Daoy (cell line): Measurements from ENCODE around the gene USF3. TPM values are rescaled to one million over a fixed set of nuclear protein-coding genes. Genes with fewer than 3 reads are reported as not detected.
"Not testable (repeated sequence)": the region's sequence is repeated elsewhere in the genome, so short reads cannot be mapped to it uniquely, and the experiment has no call there.

Experiments used
- DNase-seq: peaks from one replicate; pipeline ENCODE4 v3.0.0-alpha.2; 2015; ENCODE audit warnings: low read depth
- total RNA-seq: library from RNA; depleted of rRNA; stranded (reverse); fragments of >200 nt; shearing (Covaris generic); gene quantifications from 2 replicates; pipeline ENCODE4 v1.2.3, GENCODE V29; 2014

USF3 gene
- total RNA-seq, 1 experiment from 2014 or later, result 7.7 TPM

DNA sequence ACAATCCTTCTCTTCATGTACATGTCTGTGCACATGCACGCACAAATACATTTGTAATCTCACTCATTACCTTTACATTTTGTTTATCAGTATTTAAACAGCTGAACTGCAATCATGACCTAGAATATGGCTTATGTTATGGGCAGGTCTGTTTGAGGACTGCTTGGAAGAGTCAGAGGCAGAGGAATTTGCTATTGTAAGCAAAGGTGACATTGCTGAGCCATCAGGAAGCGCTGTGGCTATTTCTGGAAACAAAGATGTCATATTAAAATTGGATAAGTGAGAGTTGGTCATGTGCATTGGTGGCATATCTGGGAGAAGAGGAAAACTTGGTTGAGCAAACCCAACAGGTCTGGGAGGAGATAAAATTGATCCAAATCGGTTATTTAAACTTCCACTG, 41.6 kb downstream of the USF3 start:
- no peak for DNase-seq

DNA sequence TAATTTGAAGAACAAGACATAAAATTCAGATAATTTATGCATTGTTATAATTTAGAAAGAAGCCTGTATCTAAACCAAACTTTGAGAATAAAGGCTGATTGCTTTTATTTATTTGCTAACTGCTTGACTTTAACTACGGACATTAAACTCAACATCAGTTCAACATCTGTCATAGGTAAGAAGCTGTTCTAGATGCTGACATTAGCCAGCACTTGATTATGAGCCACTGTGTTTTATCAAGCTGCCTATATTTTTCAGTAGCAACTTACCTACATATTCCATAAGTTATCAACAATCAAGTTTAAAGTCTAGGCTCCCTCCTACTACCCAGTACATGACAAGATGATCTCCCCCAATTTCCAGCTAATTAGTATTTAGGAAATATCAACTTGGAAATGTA, 42.1 kb downstream of the USF3 start:
- no peak for DNase-seq

DNA sequence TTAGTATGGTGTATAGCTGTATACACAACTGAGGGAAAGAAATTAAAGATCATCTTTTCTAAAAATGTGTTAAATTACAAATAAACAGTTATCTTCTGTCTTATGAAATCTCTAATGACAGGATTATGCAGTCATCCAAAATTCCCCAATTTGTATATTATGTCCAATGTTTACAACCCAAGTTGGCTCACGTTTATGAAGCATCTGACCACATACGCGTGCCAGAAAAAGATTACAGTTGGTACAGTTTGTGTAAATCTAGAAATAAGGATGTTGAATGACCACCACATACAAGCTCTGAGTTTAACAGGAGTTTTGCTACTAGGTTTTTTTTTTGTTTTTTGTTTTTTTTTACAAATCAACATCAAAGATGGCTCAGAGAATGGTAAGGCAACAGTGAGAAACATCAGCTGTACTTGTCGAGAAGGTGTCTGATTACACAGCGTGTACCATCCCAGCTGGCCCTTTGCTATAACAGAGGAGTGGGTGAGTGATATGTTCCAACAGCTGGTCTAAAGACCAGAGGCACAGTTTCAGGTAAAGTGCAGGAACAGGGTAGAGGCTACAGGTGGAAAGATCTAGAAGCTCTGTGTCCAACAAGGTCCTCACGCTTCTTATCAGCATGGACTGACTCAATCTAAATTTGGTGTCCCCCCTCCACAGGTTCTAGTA, 47.1 kb downstream of the USF3 start:
- no peak for DNase-seq

DNA sequence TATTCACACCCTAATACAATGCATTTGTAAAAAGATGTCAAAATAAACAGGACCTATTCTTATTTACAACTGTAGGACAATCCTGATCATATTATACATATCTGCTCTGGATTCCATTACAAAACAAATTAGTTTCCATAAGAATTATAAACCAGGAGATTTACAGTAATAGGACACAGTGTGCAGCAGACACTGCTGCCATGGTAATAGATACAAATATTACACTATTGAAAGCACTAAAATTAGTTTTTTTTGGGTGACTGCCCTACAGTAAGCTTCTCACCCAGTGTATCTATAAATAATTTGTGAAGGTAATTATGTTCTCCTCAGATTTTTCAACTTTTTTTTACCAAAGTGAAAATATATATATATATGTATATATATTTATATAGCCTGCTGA, 47.9 kb downstream of the USF3 start:
- DNase-seq, result no peak

DNA sequence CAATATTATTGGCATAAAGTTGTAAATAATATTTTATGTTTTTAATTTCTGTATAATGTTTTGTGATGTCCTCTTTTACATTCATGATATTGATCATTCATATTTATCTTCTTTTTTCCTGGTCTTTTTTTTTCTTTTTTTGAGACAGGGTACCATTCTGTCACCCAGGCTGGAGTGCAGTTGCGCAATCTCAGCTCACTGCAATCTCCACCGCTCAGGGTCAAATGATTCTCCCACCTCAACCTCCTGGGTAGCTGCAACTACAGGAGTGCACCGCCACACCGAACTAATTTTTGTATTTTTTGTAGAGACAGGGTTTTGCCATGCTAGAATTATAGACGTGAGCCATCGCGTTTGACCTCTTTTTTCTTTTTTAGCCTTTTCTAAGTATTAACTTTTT, 52.9 kb downstream of the USF3 start:
- no peak for DNase-seq

DNA sequence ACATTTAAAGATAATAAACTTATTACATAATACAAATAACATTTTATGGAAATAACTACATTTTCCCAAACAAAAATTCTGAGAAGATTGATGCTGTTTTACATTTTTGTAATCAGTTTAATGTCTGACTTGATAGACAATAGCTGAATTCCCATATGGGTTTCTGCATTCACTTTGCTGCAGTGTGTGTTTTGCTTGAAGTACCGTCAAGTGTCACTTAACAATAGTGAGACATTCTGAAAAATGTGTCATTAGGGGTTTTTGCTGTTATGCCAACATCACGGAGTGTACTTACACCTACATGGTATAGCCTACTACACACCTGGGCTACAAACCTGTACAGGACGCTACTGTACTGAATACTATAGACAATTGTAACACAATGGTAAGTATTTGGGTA, 57.5 kb downstream of the USF3 start:
- DNase-seq, result no peak

DNA sequence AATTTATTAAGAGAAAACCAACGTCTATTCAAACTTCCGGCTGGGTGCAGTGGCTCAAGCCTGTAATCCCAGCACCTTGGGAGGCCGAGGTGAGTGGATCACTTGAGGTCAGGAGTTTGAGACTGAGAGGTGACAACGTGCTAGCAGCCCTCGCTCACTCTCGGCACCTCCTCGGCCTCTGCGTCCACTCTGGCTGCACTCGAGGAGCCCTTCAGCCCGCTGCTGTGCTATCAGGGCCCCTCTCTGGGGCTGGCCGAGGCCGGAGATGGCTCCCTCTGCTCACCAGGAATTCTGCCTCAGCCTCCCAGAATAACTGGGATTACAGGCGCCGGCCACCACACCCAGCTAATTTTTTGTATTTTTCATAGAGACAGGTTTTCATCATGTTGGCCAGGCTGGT, 58.7 kb downstream of the USF3 start:
- DNase-seq, result no peak

DNA sequence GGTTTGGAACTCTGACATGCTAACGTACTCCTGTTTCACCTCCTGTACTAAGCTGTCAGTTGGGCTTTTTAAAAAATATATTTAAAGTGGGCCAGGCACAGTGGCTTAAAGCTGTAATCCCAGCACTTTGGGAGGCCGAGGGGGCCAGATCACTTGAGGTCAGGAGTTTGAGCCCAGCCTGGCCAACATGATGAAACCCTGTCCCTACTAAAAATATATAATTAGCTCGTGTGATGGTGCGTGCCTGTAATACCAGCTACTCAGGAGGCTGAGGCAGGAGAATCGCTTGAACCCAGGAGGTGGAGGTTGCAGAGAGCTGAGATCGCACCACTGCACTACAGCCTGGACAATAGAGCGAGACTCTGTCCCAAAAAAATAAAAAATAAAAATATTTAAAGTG, 60.4 kb downstream of the USF3 start:
- DNase-seq, result not testable (repeated sequence)

DNA sequence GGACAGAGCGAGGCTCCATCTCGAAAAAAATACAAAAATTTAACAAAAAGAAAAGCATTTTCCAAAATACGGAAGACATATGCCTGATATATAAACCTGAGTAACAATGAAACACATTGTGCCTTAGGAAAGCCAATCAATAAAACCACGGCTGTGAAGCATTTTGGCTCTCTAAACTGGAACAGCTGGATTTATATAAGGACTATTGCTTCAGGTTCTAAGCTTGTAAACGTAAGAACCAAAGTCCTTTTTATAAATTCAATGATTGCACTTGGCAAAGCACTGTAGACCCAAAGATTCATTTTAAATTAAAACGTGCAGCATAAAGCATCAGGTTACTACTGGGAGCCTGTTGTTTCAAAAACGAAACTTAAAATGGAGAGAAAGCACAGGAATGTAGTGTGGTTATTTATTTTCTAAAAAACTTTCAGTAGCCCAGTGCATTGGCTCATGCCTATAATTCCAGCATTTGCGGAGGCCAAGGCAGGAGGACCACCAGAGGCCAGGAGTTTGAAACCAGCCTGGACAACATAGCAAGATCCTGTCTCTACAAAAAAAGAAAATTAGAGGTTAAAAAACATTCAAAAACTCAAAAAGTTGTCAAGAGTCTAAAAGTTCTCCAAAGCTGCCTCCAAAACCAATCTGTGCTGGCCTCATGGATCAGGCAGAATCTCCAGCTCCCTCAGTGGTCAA, 61.5 kb downstream of the USF3 start:
- no peak for DNase-seq

DNA sequence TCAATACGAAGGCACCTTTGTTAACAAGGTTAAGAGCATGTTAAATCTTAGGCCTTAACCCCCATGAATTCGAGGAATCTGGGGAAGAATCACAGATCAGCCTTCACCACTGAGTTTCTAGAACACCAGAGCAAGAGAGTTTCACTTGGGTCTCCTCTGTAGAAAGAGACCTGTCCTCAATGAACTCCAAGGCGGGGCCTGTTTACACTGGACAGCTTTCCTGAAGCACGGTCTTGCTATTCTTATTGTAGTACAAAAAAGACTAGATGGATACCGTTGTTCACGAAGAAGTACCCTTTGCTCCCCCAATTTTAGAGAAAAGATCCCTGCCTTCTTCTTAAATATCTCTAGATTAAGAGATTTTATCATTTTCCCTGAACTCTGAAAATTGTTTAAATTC, 64.9 kb downstream of the USF3 start:
- DNase-seq, result no peak

DNA sequence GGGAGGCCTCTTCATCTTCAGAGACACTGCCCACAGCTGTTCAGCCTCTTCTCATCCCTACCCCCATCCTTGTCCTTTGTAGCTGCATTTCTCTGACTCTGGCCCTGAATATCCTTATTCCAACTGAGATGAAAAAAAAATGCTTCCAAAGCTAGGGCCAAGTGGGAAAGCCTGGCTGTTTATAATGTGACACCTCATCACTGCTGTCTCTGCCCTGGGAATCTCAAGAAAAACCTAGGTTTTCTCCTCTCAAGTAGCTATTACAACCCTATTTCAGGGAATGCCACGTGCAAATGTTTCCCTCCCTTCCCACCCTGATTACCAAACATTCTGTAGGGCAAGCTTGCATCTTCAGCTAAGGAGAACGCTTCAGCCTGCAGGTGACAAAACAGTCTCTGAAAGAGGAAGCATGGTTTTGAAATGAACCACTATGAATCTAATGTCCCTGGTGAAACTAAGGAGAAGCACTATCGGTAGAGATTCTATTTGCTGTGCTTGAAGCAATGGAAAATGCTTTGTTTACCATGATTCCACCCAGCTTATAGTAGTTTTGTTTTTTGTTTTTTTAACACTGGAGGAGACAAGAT, 65.4 kb downstream of the USF3 start:
- no peak for DNase-seq

DNA sequence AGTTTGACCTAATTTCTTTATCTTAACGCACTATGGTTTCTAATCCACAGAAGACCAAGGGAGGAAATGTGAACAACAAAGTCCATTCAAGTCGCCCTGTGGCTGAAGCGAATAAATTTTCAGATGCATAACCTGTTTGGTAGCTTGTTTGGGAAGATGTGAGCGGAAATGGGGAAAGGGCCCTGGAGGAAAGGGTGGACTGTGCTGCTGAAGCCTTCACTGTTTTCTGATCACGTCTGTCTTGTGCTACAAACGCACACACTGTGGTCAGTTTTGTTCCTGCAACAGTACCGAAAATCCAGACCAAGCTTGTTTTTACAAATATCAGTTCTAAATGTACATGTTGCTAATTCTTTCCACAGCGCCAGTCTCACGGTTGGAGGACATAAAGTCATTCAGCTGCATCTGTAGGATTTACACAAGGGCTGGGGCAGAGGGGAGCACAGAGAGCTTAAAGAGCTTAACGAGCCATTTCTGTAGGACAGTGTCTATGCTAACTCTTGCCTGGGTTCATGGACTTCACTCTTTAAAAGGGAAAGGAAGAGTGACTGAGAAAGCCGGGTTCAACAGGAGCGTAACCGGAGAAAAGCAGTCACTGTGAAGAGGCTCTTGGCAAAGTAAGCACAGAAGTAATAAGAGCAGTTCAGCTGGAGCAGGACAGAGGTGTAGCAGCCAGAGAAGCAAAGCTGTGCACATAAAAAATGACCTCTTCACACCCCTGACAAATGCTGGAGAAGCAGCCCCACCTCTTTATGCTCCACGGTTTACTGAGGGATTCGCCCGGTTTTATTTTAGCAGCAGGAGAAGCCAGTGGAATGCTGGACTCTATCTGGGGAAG, 66.6 kb downstream of the USF3 start:
- DNase-seq, result no peak

DNA sequence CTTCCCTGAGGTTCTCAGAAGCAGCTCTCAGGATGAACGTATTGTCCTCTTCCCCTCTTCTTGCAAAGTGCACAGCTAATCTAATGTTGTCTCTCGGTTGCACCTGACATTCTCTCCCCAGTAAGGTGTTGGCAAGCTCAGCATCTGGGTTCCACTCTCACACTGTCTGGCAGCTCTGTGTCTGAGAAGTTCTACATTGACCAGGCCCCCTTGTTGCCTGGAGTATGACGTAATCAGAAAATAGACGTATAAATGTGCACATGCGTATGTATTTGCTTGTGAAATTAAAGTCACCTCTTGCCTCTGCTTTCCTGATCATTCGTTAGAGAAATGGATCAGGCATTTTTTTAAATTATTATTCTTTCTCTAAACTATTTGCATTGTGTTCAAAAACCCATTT, 67.7 kb downstream of the USF3 start:
- no peak for DNase-seq

DNA sequence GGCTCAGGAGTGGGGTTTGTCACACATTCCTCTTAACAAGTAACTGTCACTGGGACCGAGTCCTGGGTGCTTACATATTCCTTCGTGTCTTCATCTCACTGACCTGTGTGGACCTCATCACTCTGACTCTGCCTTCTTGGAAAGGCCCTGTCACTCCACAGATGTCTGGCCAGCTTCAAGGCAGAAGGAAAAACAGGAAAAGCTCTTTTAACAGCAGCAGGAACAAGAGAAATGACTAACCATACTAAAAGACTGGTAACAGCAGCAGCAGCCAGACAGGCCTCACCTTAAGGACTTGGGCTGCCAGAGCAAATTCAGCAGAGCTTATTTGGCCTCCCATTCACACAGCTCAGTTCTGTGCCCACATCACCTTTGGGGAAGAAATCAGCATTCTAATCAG, 68.1 kb downstream of the USF3 start:
- no peak for DNase-seq

DNA sequence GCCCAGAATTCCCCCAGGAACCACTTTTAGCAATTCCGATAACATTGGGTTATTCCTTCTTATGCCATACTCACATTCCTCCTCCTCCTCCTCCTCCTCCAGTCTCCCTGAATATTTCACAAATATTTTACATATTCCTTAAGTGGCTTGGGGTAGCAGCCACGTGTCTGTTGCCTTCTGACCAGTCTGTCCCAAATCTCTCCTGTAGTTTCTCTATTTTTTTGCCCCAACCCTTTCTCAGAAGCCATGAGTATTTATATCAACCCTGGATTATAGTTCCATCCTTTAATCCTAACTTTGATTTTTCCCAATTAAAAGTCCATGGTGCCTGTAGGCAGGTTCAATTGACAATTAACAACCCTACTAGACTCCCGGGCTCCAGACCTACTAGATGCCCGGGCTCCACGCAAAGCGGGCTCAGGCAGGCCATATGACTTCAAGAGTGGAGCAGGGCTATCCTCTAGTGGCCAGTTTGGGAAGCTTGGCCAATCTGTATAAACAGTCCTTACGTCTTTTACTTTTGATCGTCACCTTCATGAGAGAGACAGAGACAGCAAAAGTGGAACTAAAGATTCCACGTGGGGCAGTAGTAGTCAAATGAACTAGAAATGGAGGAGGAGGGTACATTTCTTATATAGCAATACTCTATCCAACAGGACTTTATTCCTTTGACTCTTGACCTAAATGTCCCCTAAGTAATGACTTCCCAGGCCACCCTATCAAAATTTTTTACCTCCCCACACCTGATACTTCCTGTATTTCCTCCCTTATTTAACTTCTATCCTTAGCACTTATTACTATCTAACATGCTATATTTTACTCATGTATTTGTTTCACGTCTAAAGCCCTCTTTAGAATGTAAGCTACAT, 69.7 kb downstream of the USF3 start:
- peak; percentile 69 for DNase-seq

DNA sequence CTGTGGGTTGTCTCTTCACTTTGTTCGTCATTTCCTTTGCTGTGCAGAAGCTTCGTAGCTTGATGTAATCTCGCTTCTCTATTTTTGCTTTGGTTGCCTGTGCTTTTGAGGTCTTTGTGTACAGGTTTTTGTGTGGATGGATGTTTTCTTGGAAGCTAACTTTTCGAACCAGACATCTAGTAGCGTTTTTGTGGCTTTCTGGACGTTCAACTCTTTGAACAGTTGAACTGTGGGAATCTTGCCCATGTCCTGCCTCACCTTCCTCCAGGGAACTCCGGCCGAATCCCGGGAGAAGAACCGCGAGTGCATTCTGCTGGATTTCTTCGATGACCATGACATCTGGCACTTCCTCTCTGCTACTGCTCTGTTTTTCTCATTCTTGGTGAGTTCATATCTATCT, 70.6 kb downstream of the USF3 start:
- no peak for DNase-seq

DNA sequence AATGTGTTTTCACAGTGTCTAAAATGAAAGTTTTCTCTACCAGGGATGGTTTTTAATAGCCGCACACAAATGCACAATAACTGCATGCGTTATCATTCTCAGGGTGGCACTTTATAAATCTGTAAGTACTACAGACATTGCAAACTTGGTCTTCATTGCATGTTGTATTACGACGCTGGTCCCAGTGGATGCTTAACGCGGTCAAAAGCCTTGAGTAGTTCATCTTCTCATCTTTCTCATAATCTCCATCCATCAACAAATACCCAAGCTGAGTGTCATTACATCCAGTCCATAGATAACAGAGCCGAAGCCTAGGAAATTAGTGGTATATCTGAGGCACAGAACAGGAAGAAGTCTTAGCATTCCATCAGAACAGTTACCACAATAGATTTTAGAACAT, 72.6 kb downstream of the USF3 start:
- no peak for DNase-seq

DNA sequence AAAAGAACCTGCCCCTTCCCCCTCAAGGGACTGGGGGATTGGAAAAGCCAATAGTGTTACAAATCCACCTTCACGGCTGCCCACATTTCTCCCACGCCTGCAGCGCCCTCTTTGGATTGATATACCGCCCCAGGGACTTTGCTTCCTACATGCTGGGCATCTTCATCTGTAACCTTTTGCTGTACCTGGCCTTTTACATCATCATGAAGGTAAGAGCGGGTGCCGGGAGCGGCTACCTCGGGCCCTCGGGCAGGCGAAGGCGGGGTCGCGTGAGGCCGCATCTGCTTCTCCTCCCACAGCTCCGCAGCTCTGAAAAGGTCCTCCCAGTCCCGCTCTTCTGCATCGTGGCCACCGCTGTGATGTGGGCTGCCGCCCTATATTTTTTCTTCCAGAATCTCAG, 73.1 kb downstream of the USF3 start:
- DNase-seq, result no peak

DNA sequence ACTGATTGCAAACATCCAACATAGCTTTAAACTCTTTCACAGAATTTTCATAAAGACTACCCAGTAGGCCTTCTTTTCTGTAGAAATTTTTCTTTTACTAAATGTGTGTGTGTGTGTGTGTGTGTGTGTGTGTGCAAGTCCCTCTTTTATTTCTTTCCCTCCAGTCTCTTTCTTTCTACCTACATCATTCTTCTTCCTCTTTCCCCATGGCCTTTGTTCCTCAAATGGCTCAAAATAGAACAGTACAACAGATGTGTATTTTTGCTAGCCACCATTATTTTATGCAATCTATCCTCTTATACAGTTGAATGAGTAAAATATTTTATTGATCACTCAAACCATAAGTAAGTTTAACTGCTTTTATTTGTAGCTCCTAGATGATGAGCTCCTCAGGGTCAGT, 76.4 kb downstream of the USF3 start:
- no peak for DNase-seq

DNA sequence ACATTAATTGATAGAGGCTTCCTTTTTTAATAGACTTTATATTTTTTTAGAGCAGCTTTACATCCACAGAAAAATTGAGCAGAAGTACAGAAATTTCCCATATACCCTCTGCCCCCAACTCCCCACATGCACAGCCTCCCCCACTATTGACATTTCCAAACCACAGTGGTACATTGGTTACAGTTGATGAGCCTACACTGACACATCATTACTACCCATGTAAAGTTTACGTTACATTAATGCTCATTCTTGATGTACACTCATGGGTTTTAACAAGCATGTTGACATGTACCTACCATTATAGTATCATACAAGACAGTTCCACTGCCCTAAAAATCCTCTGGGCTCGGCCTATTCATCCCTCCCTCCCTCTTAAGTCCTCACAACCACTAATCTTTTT, 78.7 kb downstream of the USF3 start:
- no peak for DNase-seq

DNA sequence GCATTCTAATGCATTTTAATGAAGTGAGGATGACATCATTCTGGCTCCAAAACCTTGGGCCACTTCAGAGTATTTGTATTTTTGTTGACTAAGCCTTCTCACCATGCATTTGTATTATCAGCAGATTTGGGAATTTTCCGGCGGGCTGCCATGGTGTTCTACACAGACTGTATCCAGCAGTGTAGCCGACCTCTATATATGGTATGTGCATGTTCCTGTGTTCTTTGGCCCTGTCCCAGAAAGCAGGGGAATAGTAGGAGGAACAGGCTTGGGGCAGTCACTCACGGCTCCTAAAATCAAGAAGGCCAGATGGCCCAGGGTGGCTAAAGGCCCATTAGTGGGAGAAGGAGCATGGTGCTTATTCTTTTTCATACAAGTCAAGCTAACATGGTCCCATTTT, 80.5 kb downstream of the USF3 start:
- no peak for DNase-seq

DNA sequence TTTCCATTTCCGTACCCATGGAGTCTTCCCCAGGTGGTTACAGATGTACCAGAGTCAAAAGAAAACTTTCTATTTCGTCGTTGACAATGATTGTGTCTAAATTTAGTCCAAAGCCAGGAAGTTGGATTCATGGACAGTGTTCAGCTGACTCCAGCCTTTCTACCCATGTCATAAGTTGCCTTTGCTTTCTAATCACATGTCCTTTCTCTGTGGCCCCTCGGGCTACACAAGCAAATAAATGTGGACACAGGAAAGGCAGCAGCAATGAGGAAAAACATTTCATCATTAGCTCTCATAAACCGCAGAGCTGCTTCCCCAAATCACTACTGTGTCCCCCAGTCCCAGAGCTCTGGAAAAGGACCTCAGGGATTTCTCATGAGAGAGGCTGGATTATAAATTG, 82.0 kb downstream of the USF3 start:
- DNase-seq, result no peak
